Muscle of back (tissue), 11 donors: Measurements from ENCODE around the gene RAB1A. TPM values are rescaled to one million over a fixed set of nuclear protein-coding genes. Genes with fewer than 3 reads are reported as not detected.

Experiments used
- DNase-seq, 3 donors: peaks; one replicate each; pipeline versions ENCODE4 v3.0.0 to v3.0.0-alpha.2; 2013
- polyA plus RNA-seq, 10 donors: library from polyadenylated mRNA; unstranded; fragments of 120-200 nt; gene quantifications; one replicate each; pipeline ENCODE4 v1.2.1, GENCODE V29; 2013; ENCODE audit not compliant: insufficient read length in 10 of 10

Gene RAB1A
- polyA plus RNA-seq, 10 donors: 124 to 185 (median 140) TPM

- peak in 1 of 3 donors; percentile 65 for DNase-seq
Observed at GRCh38 chr2:65062843-65063825, 66.8 kb downstream of the RAB1A start.

GRCh38 chr2:65061910-65062339 is 68.0 kb downstream of the RAB1A start:
- no peak for DNase-seq

- no peak for DNase-seq
Observed at GRCh38 chr2:65061146-65061909, 68.6 kb downstream of the RAB1A start.

DNA sequence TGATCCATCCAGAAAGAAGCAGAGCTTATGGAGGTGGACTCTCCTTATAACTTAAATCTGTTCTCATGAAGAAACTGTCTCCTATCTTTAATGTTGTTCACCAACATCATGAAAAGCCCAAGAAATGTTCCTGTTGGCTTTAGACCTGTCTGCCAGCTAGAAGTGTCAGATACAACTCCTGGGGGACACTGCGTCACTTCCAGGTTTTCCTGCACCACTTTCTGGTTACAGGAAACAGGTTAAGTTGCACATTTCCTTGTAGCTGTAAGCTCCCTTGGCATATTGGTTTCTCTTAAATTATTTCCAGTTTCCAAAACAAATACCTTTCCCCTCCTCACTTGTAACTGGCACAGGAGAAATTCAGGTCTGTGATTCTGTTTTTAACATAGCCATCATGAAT is 70.8 kb downstream of the RAB1A start:
- no peak for DNase-seq

DNA sequence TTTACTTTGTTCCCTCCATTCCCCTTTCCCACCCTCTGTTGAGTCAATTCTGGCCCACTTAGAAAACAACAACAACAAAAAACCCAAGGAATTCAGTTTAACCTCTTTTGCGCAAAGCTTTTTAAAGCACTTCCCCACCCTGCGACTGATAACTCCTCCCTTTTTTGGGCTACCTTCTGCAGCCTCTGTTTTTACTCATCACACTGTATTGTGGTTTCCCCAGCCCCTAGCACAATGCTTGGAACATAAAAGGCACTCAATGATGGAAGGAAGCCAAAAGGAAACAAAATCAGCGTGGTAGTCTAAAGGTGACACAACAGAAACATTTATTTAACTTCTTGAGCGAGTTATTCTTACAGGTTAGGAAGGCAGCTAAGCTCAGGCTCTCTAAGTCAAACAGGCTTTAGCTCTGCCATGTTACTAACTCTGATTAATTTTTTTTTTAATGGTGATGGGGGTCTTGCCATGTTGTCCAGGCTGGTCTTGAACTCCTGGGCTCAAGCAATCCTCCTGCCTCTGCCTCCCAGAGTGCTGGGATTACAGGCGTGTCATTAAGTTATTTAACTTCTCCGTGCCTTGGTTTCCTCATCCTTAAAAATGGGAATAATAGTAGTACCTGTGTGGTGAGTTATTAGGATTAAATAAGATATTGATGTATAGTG is 72.4 kb downstream of the RAB1A start:
- peak in 1 of 3 donors; percentile 43 for DNase-seq

GRCh38 chr2:65057054-65057375 is 72.9 kb downstream of the RAB1A start:
- DNase-seq: no peak

DNA sequence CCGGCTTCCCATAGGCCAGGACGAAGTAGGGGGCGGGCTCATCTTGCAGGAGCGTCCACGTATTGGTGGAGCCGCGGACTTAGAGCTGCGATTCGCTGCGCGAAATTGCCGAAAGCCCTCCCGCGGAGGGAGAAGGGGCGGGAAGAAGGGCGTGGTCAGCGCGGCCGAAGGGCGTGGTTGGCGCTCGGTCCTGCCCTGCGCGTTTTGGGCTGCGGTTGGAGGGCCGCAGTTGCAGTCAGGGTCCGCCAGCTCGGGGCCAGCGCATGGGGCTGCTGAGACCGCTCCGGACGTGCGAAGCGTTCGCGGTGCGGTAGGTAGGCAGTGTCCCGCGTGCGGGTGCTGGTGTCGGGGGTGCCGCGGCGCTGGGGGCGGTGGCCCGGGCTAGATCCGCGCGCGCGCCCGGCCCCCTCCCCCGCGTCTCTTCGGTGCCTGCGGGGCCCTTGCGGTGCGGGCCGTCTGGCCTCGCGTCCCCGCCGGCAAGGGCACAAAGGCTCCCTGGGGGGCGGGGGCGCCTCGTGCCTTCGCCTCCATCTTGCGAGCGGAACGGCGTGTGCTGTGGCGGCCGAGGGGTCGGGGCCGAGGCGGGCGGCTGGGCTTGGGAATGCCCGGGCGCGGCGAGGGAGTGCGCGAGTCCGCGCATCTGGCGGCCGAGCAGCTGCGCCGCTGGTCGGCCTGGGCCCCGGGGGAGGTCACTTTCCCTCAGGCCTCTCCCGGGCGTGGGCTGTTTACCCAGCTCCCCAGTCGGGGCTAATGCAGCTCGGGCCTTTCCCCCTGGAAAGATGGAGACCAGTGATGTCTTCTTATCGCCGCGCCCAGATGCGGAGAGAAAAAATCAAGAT is 73.5 kb downstream of the RAB1A start, which contains the start of gene CEP68:
Gene CEP68 (plus strand): TSS at position 202 of the 839 bp plus-strand sequence. CDS start 13,029 bp downstream, outside the sequence.
- peak; percentile 97 to 99 (median 98) for DNase-seq

DNA sequence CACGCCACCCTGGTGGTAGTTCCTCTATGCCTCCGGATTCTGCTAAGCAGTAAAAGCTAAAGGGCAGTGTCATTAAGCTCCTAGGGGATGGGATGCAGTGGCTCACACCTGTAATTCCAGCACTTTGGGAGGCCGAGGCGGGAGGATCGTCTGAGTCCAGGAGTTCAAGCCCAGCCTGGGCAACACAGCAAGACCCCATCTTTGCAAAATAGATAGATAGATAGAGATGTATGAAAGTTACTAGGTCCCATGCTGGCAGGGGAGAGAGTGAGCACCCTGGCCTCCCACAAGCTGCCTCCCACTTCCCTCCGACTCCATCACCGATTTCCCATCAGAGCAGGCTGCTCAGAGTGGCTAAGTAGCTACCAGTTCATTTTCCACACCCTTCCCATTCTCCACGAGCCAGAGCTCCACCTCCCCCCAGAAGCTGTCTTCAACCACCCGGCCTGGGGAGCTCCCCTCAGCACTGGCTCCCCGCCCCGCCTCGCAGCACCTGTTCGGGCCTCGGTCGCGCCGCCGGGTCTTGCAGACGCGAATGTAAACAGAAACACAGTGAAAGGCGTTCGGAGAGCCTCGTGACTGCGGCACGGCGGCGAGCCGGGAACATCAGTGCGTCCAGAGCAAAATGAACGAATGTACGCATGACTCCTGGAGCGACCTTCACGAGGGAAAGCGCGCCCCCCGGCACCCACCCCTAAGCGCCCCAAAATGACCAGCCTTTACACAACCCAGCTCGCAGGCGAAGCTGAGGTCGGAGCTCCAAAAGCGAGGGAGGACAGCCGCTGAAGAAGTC is 74.3 kb downstream of the RAB1A start:
- DNase-seq: no peak

DNA sequence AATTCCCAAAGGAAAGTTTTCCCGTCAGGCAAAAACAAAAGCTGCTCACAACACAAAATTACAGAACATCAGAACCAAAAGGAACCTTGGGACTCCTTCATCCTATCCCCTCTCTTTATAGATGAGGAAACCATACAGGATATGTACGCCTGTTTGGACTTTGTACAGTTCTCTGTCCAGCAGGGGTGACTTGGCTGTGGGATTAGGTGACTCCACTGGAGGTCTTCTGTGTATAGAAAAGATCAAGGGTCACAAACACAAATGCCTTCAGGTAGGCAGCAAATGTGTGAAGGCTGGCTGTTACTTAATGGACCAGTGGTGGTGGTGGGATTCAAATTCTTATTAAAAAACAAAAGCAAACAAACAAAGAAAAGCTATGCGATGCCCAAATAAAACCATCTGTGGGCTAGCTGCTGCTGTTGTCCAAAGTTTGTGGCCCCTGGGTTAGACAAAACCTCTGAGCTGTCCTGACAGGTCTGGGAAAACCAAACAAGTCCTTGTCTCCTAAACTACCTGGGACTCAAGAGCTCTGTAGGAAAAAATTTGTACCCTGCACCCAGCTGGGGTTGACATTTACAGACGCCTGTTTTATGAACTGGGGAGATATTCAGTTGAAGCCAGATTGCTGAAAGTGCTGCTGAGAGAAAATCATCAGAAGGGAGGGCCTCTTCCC is 75.0 kb downstream of the RAB1A start:
- no peak for DNase-seq

- DNase-seq: no peak
Observed at GRCh38 chr2:65053199-65053598, 76.7 kb downstream of the RAB1A start.

GRCh38 chr2:65050931-65051330 is 79.0 kb downstream of the RAB1A start:
- DNase-seq: no peak

- DNase-seq: no peak
Observed at GRCh38 chr2:65049010-65049639, 80.8 kb downstream of the RAB1A start.

GRCh38 chr2:65046633-65047407 is 83.1 kb downstream of the RAB1A start:
- DNase-seq: no peak

- no peak for DNase-seq
Observed at GRCh38 chr2:65045651-65046050, 84.3 kb downstream of the RAB1A start.

DNA sequence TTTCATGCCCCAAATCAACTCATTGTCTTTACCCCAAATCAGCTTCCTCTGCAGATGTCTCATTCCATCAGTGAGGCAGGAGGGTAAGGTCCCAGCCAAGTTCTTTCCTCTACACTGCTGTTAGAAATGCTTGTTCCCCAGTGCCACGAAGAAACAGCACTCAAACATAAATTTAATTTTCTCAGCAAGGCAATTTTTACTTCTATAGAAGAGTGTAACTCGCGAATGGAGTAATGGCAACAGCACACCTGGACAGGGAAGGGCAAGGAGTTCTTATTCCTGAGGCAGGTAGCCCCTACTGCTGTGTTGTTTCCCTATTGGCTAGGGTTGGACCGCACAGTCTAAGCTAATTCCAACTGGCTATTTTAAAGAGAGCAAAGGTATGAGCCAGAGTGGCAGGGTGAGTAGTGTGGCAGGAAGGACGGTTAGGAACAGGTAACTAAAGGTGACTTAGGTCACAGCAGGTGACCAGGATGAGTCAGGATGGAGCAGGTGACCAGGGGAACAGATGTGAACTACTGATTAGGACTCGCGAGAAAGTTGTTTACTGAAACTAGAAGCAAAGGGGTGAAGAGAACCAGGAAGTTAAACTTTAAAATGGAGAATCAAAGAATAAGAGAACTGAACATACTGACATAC is 85.7 kb downstream of the RAB1A start:
- DNase-seq: no peak

DNA sequence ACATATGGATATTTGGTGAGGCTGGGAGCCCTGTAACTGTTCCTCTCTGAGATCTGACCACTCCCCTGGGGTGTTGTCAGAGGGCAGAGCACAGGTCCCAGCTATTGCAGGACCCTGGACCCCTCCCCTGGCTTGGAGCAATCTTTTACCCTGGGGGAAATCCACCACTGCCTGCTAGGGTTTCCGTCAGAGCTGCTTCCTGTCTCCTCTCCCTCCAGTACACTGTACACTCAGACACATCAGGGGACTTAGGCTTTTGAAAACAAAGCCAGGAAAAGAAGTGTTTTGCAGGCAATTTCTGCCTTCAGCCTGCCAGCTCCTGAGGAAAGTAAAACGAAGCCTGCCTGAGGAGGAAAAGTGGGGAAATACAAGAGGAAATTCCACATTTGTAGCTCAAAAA is 86.9 kb downstream of the RAB1A start:
- DNase-seq: no peak

- DNase-seq: peak; percentile 70 to 88 (median 84)
Observed at GRCh38 chr2:65040400-65041261, 89.3 kb downstream of the RAB1A start.
